CD4-positive, alpha-beta T cell treated with Interleukin-2 at 100 ng/mL for 4 hours (primary cell): ENCODE results near the gene SLC8A1.

Experiments used
- DNase-seq: peaks from one replicate; pipeline ENCODE4 v3.0.0-alpha.2; 2020; ENCODE audit warnings: low spot score

Gene SLC8A1

DNA sequence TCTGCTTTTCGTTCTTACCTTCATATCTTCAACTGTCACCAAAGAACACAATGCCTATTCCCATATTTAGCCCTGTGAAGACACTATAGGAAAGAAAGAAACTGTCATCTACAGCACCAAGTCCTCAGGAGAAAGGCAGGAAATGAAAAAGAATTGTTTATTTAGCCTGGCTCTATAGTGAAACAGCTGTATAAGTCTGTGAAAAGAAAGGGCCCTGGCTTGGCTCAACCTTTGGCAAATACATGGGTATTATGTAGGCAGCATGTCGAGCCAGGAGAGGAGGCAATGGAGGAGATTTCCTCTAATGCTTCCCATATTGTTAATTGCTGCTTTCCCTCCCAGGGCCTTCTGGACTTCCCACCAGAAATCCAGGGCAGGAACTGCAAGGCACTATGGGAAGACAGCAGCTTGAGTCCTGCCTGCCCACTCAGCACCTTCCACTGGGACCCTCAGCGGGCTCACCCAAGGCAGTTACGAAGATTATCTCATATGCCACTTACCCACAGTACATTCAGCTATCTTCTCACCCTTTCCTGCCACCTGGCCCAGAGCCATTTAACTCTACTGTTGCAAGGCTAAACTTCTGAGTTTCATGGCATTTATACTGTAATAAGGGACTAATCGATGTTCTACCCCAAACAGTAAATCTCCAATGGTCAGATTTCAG is 30.1 kb downstream of the SLC8A1 start:
- DNase-seq: no peak

DNA sequence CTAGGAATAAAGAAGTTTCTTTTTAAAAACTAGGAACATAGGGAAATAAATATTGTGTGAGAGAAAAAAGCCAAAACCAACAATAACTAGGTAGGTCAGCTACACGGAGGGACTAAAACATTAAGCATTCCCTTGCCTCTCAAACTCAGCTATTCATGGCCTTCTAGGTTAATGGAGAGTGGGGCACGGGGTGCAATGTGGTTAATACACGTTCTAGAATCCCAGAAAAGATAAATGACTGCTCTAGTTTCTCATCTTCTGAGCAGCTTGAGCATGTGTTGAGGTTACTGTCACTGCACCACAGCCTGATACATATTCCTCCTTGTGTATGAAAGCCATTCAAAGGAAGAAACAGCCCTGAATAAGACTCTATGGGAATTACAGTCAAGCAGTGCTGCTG is 31.4 kb downstream of the SLC8A1 start:
- DNase-seq: no peak

DNA sequence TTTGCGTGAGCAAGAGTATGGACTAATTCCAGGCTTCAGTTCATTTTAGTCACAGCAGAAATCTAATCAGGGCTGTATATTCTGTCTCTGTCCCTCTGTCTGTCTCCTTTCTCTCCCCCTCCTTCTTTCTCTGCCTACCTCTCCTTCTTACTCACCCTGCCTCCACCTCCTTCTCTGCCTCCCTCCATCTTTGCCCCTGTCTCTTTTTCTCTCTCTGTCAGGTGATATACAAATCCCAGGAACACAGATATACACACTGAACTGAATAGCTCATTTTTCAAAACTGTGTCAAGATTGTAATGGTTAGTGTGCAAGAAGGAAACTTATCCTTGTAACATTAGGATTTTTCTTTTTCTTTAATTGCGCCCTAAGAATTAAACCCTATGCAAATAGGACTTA is 32.5 kb downstream of the SLC8A1 start:
- no peak for DNase-seq

DNA sequence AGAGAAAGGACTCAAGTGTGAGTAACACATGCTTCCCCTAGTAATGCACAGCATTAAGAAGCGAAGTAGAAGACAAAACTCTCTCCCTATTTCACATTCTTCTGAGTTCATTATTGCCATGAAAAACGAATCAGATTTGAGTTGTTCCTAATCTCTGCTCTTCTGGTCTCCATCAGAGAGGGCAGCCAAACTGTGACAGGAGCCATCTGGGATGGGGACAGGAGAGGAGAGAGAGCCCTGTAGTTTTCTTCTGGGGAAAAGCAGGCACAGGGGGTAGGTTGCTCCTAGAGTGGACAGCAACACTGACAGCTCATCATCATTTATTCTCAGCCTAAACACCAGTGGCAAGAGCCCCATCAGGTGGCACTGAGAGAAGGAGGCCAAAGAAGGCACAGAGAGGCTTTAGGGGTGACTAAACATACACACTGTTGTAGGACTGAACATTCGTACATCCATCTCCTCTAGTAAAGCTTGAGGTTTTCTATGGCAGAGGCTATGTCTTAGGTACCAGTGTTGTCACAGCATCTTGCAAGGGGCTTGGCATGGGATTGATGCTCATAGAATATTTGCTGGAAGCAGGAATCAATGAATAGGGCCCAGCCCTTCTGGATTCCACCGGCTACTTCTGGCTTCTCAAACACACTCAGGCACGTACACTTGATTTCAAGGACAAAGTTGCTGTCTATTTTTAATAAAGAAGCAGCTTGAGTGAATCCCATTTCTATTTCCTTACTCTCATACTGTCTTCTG is 33.1 kb downstream of the SLC8A1 start:
- no peak for DNase-seq

DNA sequence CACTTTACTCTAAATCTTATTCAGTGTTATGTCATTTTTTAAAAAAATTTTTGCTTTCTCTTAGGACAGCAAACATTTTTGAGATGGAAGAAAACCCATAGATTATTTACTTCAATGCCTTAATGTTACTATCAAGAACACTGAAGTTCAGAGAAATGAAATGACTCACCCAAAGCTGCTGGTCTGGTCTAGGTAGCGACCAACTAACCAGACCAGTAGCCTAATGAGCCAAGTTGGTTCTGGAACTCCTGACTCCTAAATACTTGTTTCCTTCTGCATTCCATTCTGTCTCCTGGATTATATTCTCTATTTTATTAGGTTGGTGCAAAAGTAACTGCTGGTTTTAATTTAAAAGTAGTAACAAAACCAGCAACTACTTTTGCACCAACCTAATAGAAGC is 35.4 kb downstream of the SLC8A1 start:
- no peak for DNase-seq

DNA sequence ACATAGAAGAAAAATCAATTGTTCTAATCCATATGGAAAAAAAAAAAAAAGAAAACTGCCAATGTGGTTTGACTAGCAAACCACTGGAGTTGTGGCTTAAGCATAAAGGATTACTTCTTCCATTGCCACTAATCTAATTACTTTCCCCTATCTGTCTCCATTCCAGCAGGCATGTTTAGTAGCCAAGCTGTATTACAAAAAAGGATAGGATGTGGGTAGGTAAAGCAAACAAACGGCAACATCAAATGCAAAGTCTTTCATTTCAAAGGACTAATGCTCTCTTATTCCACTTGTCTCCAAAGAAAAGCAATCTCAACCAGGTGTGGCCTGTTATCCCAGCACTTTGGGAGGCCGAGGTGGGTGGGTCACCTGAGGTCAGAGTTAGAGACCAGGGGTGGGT is 36.5 kb downstream of the SLC8A1 start:
- DNase-seq: no peak

DNA sequence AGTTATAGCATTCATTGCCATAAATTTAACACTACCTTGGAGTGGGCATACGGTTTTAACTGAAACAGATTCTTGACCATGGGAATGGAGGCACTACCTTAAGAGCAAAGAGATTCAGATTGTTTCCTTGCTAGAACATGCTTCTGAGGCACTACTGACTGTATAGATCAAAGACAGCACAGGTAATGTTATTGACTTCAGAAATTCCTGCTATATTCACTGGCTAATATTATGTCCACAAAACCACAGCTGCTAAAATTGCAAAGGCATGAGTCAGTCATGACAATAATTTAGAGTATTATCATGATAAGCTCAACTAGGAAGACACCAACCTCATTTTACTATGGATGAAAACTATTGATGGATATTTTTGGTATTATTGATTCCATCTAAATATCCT is 39.4 kb downstream of the SLC8A1 start:
- DNase-seq: no peak

DNA sequence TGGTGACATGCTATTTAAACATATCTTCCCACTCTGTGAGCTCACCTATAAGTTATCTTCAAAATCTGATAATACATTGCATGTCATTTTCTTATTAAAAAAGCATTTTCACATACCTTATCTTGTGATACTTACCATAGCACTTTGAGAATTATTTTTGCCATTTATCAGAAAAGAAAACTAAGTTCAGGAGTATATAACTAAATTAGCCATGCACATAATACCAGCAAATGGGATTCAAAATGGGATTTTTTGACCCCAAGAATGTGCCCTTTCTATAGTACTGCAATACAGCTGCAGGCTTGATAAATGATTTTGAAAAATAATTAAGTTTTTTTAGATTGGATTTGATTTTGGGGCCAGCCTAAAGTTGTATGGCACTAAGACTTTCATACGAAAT is 41.2 kb downstream of the SLC8A1 start:
- DNase-seq: no peak

DNA sequence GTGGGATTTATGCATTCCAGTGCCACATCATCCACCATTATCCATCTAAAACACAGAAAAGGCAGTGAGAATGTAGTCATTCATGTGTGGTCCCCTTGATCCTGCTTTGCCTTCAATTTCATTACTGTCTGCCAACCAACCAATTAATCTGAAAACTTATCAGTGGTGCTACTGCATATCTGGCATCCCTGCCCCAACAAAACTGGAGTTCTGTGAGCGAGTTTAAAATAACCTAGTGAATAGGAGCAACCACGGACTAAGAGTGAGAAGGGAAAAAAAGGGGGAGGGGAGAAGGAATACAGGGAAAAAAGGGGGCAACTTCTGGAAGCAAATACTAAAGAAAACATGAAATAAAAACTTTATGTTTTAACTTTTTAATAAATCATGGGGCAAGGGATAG is 42.2 kb downstream of the SLC8A1 start:
- no peak for DNase-seq

DNA sequence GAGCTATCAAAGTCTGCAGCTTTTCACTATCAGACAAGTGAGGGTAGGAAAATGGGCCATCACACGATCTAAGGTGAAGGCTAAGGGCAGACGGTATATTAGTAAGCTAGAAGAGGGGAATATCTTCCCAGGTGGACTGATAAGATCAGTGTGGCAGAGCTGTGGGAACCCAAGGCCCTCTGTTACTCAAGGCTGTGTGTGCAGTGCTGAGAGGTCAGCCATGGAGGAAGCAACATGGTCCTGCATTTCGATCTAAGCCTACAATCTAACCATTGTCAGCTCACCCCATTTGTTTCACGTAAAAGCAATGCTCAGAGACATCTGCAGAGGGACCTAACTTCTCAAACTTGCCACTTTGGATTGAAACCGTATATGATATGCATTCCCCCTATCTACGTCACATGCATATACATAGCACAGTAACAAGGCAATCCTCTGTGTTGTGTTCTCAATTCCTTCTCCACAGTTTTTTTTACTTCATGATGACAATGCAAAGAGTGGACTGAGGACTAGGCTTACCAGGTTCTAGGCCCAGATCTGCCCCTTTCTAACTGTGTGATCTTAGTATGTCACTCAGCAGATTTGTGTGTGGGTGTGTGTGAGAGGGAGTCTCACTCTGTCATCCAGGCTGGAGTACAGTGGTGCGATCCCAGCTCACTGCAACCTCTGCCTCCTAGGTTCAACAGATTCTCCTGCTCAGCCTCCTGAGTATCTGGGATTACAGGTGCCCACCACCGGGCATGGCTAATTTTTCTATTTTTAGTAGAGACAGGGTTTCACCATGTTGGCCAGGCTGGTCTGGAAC is 45.2 kb downstream of the SLC8A1 start:
- DNase-seq: no peak

DNA sequence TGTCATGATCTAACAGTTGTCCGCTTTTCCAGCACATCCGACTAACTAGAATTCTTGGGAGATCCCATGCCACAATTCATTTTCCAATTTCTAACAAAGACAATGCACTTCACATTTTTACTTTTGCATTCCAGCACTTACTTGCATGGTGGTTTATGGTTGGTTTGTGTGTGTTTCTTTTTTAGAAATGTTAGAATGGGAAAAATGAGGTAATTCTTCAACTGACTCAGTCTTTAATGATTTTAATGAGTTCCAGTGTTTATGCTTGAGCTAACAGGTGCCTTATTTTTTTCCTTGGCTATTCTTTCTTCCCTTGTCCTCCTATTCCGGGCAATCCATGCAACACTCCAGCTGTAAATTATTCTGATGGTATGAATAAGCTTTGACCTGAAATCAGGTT is 46.4 kb downstream of the SLC8A1 start:
- DNase-seq: no peak

DNA sequence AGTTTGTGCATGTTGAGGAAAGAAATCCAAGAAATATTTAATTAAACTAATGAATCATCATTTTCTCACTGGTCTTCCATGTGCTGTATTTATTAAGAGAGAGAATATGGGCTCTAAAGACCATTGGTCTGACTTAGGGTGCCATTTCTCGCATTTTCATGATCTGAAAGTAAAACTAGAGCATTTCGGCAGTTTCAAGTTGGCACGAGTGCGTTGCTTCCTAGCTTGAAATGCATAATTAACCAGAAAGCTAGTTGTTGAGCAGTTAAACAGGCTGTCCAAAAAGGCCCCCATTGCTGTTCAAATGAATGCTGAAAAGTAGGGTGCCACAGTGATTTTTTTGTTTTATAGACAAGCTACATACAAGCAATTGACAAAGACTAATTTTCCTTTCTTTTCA is 47.4 kb downstream of the SLC8A1 start:
- no peak for DNase-seq

DNA sequence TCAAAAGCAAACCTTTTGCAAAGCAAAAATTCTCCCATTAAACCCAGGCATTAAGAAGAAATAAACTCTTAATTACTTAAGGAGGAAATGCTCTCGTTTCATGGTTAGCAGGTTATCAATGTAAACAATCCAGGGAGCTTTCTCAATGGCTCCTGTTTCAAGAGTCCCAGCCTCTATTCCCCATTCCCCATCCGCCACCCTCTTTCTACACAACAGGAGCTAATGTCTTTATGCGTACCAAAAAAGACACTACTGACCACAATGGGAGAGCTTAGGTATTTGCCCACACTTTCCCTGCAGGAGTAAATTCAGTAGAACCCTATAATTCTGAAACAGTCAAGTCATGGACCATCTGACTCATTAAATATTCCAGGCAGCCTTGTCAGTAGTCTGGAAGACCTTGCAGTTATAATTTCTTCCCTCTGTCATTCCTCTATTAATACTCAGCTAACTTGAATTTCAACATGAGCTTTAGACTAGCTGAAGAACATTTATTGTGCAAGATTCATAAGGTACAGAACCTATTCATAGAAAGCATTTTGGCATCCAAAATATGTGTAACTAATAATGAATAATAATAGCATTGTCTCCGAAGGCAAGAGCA is 48.6 kb downstream of the SLC8A1 start:
- DNase-seq: no peak

DNA sequence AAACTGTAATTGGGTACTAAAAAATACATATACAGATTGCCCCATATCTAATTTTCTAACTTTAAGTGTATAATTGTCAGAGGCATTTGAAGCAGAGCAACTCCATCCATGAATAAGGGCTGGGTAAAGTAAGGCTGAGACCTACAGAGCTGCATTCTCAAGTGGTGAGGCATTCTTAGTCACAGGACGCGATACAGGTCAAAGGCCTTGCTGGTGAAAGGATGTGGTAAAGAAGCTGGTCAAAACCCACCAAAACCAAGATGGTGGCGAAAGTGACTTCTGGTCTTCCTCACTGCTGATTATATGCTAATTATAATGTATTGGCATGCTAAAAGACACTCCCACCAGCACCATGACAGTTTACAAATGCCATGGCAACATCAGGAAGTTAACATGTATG is 50.0 kb downstream of the SLC8A1 start:
- no peak for DNase-seq

DNA sequence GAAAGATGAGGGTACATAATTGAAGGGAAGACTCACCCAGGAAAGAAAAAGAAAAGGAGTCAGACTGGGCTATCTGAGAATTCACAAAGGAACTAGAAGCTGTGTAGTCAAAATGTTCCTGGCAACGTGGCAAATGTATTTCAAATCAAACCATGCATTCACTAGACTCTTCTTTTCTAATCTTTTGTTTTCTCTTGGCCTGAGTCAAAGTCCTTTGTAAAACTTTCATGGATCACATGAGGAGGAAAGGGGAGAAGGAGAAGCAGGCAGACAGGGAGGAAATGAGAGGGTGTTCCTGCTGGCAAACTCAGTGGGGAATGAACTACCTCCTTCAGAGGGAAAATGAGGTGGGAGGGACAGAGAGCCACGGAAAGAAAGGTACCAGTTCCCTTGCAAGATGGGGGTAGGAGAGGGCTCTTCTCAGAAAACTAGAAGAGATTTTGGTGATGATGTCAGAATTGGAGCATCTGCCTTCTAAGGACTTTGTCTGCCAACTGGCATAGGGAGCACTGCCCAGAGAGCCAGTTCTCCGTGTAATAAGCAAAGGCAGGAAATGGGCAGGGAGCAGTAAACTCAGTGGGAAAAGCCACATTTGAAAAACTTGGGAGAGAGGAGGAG is 51.4 kb downstream of the SLC8A1 start:
- no peak for DNase-seq

DNA sequence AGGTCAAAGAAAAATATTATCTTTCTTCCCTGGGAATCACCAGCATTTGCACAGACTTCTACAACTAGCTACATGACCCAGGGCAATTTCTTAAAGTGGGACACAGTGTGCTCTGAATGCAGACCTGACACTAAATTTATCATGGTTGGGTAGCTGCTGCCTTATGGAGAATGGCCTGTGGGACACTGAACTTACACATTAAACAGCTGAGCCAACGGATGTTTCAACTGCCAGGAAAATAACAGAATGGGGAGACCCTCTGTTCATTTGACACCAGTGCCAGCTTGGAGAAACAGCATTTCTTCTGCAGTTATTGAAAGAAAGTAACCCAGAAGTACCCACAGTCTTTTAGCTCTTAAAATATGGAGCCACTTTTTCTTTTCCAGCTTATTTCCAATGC is 54.1 kb downstream of the SLC8A1 start:
- DNase-seq: no peak

DNA sequence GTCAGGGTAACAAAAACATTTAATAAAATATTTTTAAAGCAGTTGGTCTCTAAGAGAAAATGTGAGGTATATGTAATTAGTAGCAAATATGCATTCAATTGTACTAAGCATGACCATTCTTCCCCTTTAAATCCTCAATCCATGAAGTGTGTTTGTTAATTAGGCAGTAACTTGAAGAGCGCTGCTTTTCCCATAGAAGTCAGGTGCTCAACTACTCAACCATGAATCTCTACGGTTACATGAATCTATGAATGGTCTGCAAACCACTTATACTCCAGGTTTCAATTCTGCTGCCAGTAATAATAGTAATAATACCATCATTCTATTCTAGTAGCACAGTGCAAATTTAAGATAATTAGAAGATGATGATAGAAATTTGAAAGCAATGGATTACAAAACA is 55.8 kb downstream of the SLC8A1 start:
- DNase-seq: no peak

DNA sequence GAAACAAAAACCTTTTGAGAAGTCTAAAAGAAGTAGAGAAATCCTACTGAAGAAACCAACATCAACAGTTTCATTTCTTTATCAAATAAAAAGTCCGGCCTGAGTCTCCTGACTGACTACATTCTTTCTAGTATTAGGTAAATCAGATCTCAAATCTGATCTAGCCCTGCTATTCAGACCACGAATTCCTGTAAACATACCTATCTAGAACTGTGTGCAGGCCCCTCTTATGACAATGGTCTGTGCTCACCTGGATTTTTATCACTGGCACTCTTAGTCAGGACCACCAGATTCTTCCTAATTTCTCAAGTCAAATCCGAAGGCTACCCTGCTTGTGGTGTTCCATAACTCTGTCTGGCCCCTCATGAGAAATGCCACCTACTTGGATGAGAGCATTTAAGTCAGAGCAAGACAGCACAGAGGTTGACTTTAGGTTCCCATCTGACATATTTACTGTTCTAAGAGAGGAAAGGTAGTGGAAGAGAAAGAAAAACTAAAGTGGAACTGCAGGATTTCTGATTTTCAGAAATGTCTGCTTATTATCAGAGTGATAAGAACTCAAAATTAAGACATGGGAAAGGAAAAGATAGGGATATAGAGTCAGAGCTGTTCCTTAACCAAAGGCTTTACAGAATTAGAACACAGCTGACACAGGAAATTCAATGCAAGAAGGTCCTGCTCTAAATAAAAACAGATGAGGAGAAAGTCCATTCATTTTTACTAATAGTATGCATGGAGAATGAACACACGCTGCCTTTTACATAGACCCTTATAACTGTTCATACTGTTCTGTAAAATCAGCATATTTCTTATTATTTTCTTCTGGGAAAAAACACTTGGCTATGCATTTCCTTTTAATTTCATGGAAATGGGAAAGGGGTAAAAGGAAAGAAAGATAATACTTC is 56.5 kb downstream of the SLC8A1 start:
- no peak for DNase-seq

DNA sequence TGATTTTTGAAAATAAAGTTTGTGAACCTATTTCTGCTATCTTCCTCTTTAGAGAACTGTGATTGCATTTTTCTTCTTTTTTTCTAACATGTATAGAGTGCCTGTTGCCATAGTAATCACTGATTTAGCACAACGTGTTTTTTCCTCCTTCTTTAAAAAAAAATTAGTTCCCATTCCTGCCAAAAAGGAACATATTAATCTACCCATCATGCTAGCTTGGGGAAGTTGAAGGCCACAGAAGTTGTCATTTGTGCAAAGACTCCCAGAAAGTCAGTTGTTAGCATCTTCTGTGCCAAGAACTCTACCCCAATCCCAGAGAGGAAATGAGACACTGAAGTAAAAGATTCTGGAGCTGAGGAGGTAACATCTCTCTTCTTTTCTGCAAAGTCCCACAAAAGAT is 57.3 kb downstream of the SLC8A1 start:
- DNase-seq: no peak

DNA sequence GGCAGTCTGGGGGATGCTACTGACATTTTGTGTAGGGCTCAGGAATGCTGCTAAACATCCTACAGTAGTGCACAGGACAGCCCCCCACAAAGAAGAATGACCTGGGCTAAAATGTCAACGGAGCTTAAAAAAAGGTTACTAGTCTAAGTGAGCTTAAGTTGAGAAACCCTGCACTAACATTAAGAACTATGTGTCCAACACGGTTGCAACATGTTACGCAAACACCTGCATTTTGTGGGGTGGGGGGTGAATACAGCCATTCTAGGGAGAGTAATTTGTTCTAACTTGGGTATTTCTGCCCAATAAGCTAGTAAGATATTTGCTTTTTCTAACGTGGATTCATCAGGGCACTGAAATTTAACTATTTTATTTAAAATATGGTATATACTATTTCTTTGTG is 57.9 kb downstream of the SLC8A1 start:
- DNase-seq: no peak

DNA sequence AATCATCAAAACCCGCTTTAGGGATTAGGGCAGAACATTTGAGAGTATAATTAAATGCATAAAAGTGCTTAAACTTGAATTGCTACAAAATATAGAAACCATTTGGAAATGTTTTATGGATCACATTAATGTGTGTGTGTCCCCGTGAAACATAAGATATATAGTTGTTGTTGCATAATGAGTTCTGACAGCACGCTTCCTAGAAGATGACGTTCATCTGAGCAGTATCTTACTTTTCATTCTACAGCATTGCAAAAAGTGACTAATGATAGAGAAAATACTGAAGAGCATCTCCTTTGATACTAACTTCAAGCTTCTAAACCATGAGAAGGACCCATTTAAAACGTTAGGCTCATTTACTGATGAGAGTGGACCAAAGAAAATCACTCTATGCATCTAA is 63.7 kb downstream of the SLC8A1 start:
- no peak for DNase-seq
